B cell (primary cell): ENCODE data around the gene ITPK1. TPM values are rescaled to one million over a fixed set of nuclear protein-coding genes. Genes with fewer than 3 reads are reported as not detected.

Experiments
- ATAC-seq: fragments of 200-7000 bp; cut with Tn5 transposase; one replicate; pipeline ENCODE4 v1.10.0; 2021; ENCODE audit warnings: low read depth, mild to moderate bottlenecking, moderate number of reproducible peaks, moderate library complexity
- CTCF ChIA-PET: fragments of 350-600 bp; sonication (Branson Sonifier 250); formaldehyde crosslinking; loops from one replicate; lab custom pipeline; 2021; ENCODE audit warnings: antibody characterized with exemption, inconsistent platforms; lab: Charles Lee
- POLR2A ChIA-PET: fragments of 350-600 bp; sonication (Branson Sonifier 250); formaldehyde crosslinking; loops from one replicate; lab custom pipeline; 2021; ENCODE audit warnings: antibody characterized with exemption; lab: Charles Lee
- DNase-seq: peaks from one replicate; pipeline ENCODE4 v3.0.0; 2013
- H2AFZ ChIP-seq: 2 replicates; pipeline ENCODE4 v1.6.1; 2012; ENCODE audit warnings: mild to moderate bottlenecking, low read depth, low read length; ENCODE audit not compliant: insufficient read depth, poor library complexity, severe bottlenecking
- H3K27ac ChIP-seq, 2 donors: 1 replicate in 1 of 2; 2 replicates in 1 of 2; pipeline ENCODE4 v1.5.1; 2012 to 2013; ENCODE audit warnings: low read length in 2 of 2, mild to moderate bottlenecking in 2 of 2, moderate library complexity in 1 of 2
- H3K27me3 ChIP-seq, 4 experiments: fragments of 200-600 bp in 1 of 4; sonication (generic) in 1 of 4; replicated peaks in 1 of 4; 1 replicate in 2 of 4; 2 replicates in 2 of 4; pipeline versions ENCODE4 v1.6.1 to v1.7.0; 2013 to 2016; ENCODE audit warnings: low read length in 3 of 4, mild to moderate bottlenecking in 2 of 4, mixed read lengths in 1 of 4, moderate library complexity in 1 of 4; ENCODE audit not compliant: insufficient read depth in 4 of 4, control insufficient read depth in 3 of 4; ENCODE audit errors: control extremely low read depth in 1 of 4
- H3K36me3 ChIP-seq, 2 experiments: replicated peaks in 1 of 2; 1 replicate in 1 of 2; 2 replicates in 1 of 2; pipeline versions ENCODE4 v1.6.1 to v1.7.1; 2013; ENCODE audit warnings: low read length in 1 of 2; ENCODE audit not compliant: insufficient read depth in 2 of 2, control insufficient read depth in 1 of 2; ENCODE audit errors: control extremely low read depth in 1 of 2, extremely low read depth in 1 of 2
- H3K4me1 ChIP-seq, 2 donors: fragments of 200-600 bp in 1 of 2; sonication (generic) in 1 of 2; 1 replicate in 1 of 2; 2 replicates in 1 of 2; pipeline versions ENCODE4 v1.5.1 to v1.6.1; 2013 to 2017; ENCODE audit warnings: low read length in 2 of 2; ENCODE audit not compliant: control insufficient read depth in 2 of 2, insufficient read depth in 2 of 2
- H3K4me2 ChIP-seq: replicated peaks from 2 replicates; pipeline ENCODE3; 2012; ENCODE audit warnings: mild to moderate bottlenecking, low read depth, low read length; ENCODE audit not compliant: poor library complexity, severe bottlenecking
- H3K4me3 ChIP-seq, 5 experiments: fragments of 200-600 bp in 1 of 5; sonication (generic) in 1 of 5; 1 replicate in 3 of 5; 2 replicates in 2 of 5; pipeline versions ENCODE4 v1.5.1 to v1.7.0; 2011 to 2016; ENCODE audit warnings: low read length in 4 of 5, mild to moderate bottlenecking in 4 of 5, low read depth in 2 of 5, control low read depth in 1 of 5, moderate library complexity in 1 of 5; ENCODE audit not compliant: insufficient read depth in 1 of 5; ENCODE audit errors: control extremely low read depth in 1 of 5, extremely low read depth in 1 of 5
- H3K79me2 ChIP-seq: fragments of 200-600 bp; sonication (generic); one replicate; pipeline ENCODE4 v1.6.0; 2016; ENCODE audit warnings: low read length; ENCODE audit not compliant: control insufficient read depth, insufficient read depth
- H3K9ac ChIP-seq: fragments of 200-600 bp; sonication (generic); 2 replicates; pipeline ENCODE4 v1.6.1; 2017; ENCODE audit warnings: mild to moderate bottlenecking, low read length, moderate library complexity
- H3K9me3 ChIP-seq, 3 donors: one replicate each; pipeline versions ENCODE4 v1.6.1 to v1.7.1; 2013; ENCODE audit warnings: low read length in 2 of 3; ENCODE audit not compliant: control insufficient read depth in 2 of 3, insufficient read depth in 1 of 3; ENCODE audit errors: control extremely low read depth in 1 of 3
- H4K20me1 ChIP-seq: 2 replicates; pipeline ENCODE4 v1.6.0; 2012; ENCODE audit warnings: mild to moderate bottlenecking, low read length; ENCODE audit not compliant: insufficient read depth, control insufficient read depth, poor library complexity, severe bottlenecking
- H3K27ac Mint-ChIP-seq: one replicate; pipeline ENCODE4 v1.8.0; 2021; ENCODE audit warnings: mixed read lengths
- H3K27me3 Mint-ChIP-seq: one replicate; pipeline ENCODE4 v1.8.0; 2021; ENCODE audit warnings: mixed read lengths
- H3K4me1 Mint-ChIP-seq: one replicate; pipeline ENCODE4 v1.8.0; 2021; ENCODE audit warnings: mixed read lengths
- H3K4me3 Mint-ChIP-seq: one replicate; pipeline ENCODE4 v1.8.0; 2021; ENCODE audit warnings: mixed read lengths
- H3K9me3 Mint-ChIP-seq: one replicate; pipeline ENCODE4 v1.8.0; 2022; ENCODE audit warnings: mixed read lengths; ENCODE audit not compliant: insufficient read depth
- CTCF ChIP-seq: fragments of 200-600 bp; IDR thresholded peaks from one replicate; pipeline ENCODE4 v1.8.0; 2022; ENCODE audit warnings: antibody characterized with exemption, mild to moderate bottlenecking
- EZH2 ChIP-seq: IDR thresholded peaks from 2 replicates; pipeline ENCODE4 v1.6.1; 2012; ENCODE audit warnings: borderline replicate concordance, low read depth, mild to moderate bottlenecking, moderate library complexity, low read length; ENCODE audit not compliant: insufficient read depth, poor library complexity, severe bottlenecking
- WGBS: methylation state at CpG from one replicate; pipeline ENCODE4 v1.1.5; 2013; ENCODE audit warnings: missing lambda C conversion rate; ENCODE audit not compliant: insufficient coverage; 5-methylcytosine and 5-hydroxymethylcytosine counted together
- intact Hi-C: fragments of 100-400 bp; cut with micrococcal nuclease; formaldehyde crosslinking; loops from one replicate; pipeline ENCODE4 v1.10.0; 2022
- polyA plus RNA-seq: library from polyadenylated mRNA; depleted of rRNA; stranded (reverse); fragments of >200 nt; gene quantifications from 2 replicates; pipeline ENCODE4 v1.2.3, GENCODE V29; 2012
- total RNA-seq, 2 donors: library from RNA; stranded (reverse); fragments of 120-200 nt in 1 of 2; gene quantifications; 1 replicate in 1 of 2; 2 replicates in 1 of 2; pipeline versions ENCODE4 v1.2.3 to v1.2.4, GENCODE V29; 2013 to 2022

Gene ITPK1
- total and polyA plus RNA-seq, 2 donors (not counting 1 experiment from before 2014, with no cell fraction given): 46.0 to 46.9 TPM

DNA sequence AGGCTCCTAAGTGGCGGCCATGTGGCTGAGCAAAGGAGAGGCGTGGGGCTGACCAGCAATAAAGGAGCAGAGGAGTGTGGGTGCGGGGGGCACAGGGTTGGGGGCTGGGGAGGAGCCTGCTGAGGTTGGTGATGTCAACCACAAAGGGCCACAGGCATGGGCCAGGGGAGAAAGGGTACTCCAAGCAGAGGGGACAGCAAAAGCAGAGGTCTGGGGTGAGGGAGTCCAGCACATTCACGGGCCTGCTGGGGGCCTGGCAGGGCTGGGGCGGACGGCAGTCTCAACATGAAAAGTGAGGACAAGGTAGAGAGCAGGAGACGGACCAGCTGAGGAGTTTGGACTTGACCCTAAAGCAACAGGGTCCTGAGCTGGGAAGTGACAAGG is 111.0 kb downstream of the ITPK1 start:
- Histone ChIP-seq H3K9ac (no peak overlapping the region), H3K36me3 (peaks cover 0 to 13% of the 10 kb centered on the region in 2 experiments), H3K27ac (no peak overlapping the region), H3K4me3 (no peak overlapping the region), H2AFZ (no peak overlapping the region), H3K9me3 (no peaks in the 10 kb centered on the region), H3K79me2 (peaks cover 25% of the 10 kb centered on the region), H3K27me3 (no peaks in the 10 kb centered on the region), H3K4me2 (no peak overlapping the region), H4K20me1 (no peaks in the 10 kb centered on the region), H3K4me1 (peaks cover 20 to 30% of the 10 kb centered on the region in 2 donors)
- ATAC-seq (no peak), DNase-seq (no peak)
- WGBS: 98% methylated on average over 5 of the region's 7 CpGs
- H3K27ac Mint-ChIP-seq: no peak overlapping the region
- H3K9me3 Mint-ChIP-seq: no peaks in the 10 kb centered on the region
- peaks cover 30% of the 10 kb centered on the region for H3K4me1 Mint-ChIP-seq
- TF ChIP-seq CTCF: no peak
- TF ChIP-seq EZH2: no peak
- H3K4me3 Mint-ChIP-seq: no peak overlapping the region
- ChIA-PET CTCF (interaction anchor here (0.8 kb wide), 1 partner anchor 53 kb away, joined by 3 read pairs; no protein-coding TSS in a partner anchor), POLR2A (no interaction called here)
- H3K27me3 Mint-ChIP-seq: no peaks in the 10 kb centered on the region
- intact Hi-C loops: no loop called here

DNA sequence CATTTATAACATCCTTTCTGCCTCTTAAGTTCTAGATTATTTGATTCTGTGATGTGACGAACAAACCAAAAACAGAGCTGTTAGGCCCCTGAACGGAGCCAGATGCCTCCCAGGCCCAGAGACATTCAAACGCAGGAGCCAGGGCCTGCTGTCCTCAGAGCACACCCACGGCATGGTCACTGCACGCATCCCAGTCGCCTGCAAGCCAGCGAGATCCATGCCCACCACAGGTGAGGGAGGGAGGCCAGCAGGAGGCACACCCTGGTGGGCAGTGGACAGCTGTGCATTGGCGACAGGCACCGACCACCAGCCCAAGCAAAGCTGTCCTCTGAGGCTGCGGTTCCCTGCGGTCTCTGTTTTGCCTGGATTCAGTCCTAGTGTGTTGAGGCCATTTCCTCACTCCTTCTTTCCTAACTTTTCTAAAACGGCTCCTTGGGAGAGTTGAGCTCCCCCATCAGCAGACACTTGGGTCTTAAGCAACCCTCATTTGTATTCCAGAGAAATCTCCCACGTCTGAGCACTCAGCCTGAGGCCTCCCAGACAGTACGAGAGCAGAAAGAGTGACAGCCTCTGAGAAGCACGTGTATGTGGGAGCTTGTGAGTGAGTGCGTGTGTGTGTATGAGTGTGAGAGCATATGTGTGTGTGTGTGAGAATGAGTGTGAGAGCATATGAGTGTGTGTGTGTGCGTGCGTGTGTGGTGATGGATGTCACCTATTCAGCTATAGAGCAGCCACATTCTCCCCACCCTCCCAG is 111.6 kb downstream of the ITPK1 start:
- Mint-ChIP-seq H3K9me3 (no peaks in the 10 kb centered on the region), H3K27me3 (no peaks in the 10 kb centered on the region), H3K4me3 (no peak overlapping the region), H3K27ac (no peak overlapping the region), H3K4me1 (peaks cover 30% of the 10 kb centered on the region)
- H3K4me3 ChIP-seq: no peak overlapping the region
- ChIA-PET CTCF (interaction anchor here (0.8 kb wide), 1 partner anchor 52 kb away, joined by 3 read pairs; no protein-coding TSS in a partner anchor), POLR2A (no interaction called here)
- no peaks in the 10 kb centered on the region for H3K9me3 ChIP-seq
- no peak for TF ChIP-seq EZH2
- TF ChIP-seq CTCF: no peak
- H3K4me1 ChIP-seq: peaks cover 20 to 30% of the 10 kb centered on the region in 2 donors
- H3K4me2 ChIP-seq: no peak overlapping the region
- DNase-seq (no peak), ATAC-seq (no peak)
- H3K27me3 ChIP-seq: no peaks in the 10 kb centered on the region
- H3K36me3 ChIP-seq: peaks cover 0 to 18% of the 10 kb centered on the region in 2 experiments
- H3K27ac ChIP-seq: no peak overlapping the region
- H4K20me1 ChIP-seq: no peaks in the 10 kb centered on the region
- no peak overlapping the region for H3K9ac ChIP-seq
- H2AFZ ChIP-seq: no peak overlapping the region
- intact Hi-C loops: no loop called here
- H3K79me2 ChIP-seq: peaks cover 25% of the 10 kb centered on the region
- WGBS: 97% methylated on average over 13 of the region's 18 CpGs
